Right lobe of liver (tissue), 4 donors: ENCODE data around the gene BRSK2.

Source experiments
- POLR2A ChIP-seq: fragments of 450-650 bp; IDR thresholded peaks from one replicate; pipeline ENCODE4 v1.6.1; 2017; ENCODE audit warnings: antibody characterized with exemption, mild to moderate bottlenecking
- TF ChIP-seq, protein P1 (sequence below), 4 donors: fragments of 200-600 bp in 3 of 4; fragments of 450-650 bp in 1 of 4; IDR thresholded peaks; one replicate each; pipeline versions ENCODE4 v1.5.1 to v1.8.0; 2016 to 2022; ENCODE audit warnings: antibody characterized with exemption in 4 of 4, mild to moderate bottlenecking in 2 of 4
- donor health status: DM: no; HTN: no; CAD: no.
- donor health status: DM: no; HTN: no; CAD: no.
- donor health status: DM: no; HTN: yes; CAD: no.

GRCh38 chr11:1433568-1433967, 43.8 kb downstream of the BRSK2 start:
- TF ChIP-seq, protein P1, sequence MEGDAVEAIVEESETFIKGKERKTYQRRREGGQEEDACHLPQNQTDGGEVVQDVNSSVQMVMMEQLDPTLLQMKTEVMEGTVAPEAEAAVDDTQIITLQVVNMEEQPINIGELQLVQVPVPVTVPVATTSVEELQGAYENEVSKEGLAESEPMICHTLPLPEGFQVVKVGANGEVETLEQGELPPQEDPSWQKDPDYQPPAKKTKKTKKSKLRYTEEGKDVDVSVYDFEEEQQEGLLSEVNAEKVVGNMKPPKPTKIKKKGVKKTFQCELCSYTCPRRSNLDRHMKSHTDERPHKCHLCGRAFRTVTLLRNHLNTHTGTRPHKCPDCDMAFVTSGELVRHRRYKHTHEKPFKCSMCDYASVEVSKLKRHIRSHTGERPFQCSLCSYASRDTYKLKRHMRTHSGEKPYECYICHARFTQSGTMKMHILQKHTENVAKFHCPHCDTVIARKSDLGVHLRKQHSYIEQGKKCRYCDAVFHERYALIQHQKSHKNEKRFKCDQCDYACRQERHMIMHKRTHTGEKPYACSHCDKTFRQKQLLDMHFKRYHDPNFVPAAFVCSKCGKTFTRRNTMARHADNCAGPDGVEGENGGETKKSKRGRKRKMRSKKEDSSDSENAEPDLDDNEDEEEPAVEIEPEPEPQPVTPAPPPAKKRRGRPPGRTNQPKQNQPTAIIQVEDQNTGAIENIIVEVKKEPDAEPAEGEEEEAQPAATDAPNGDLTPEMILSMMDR (IDR thresholded peaks at IDR 0.05), result no peak
- no peak for TF ChIP-seq POLR2A
